MM.1S (cell line): ENCODE data around the gene COL4A3.

Experiments used
- DNase-seq: peaks from one replicate; pipeline ENCODE4 v3.0.0-alpha.2; 2015
- H2AFZ ChIP-seq: fragments of 300-600 bp; sonication (generic); 2 replicates; pipeline ENCODE4 v1.6.0; 2016; ENCODE audit warnings: antibody characterized with exemption, low read length
- H3F3A ChIP-seq: fragments of 300-600 bp; sonication (generic); 2 replicates; pipeline ENCODE4 v1.6.1; 2016; ENCODE audit warnings: mild to moderate bottlenecking, antibody characterized with exemption, low read length, moderate library complexity, mixed read lengths; ENCODE audit not compliant: insufficient read depth
- H3K27ac ChIP-seq: fragments of 300-600 bp; sonication (generic); 2 replicates; pipeline ENCODE4 v1.5.1; 2016; ENCODE audit warnings: mild to moderate bottlenecking, low read length
- H3K27me3 ChIP-seq: fragments of 300-600 bp; sonication (generic); replicated peaks from 2 replicates; pipeline ENCODE4 v1.6.0; 2016; ENCODE audit warnings: low read length; ENCODE audit not compliant: insufficient read depth
- H3K36me3 ChIP-seq: fragments of 300-600 bp; sonication (generic); replicated peaks from 2 replicates; pipeline ENCODE4 v1.6.1; 2016; ENCODE audit warnings: mild to moderate bottlenecking, low read length, mixed read lengths; ENCODE audit not compliant: insufficient read depth
- H3K4me1 ChIP-seq: fragments of 300-600 bp; sonication (generic); 2 replicates; pipeline ENCODE4 v1.6.1; 2016; ENCODE audit warnings: low read length, mixed read lengths
- H3K4me2 ChIP-seq: fragments of 300-600 bp; sonication (generic); 2 replicates; pipeline ENCODE4 v1.6.0; 2016; ENCODE audit warnings: low read depth, low read length
- H3K4me3 ChIP-seq: fragments of 300-600 bp; sonication (generic); 2 replicates; pipeline ENCODE4 v1.5.1; 2016; ENCODE audit warnings: low read length, mixed read lengths
- H3K79me2 ChIP-seq: fragments of 300-600 bp; sonication (generic); 2 replicates; pipeline ENCODE4 v1.6.1; 2016; ENCODE audit warnings: mixed run types, low read length, mixed read lengths
- H3K9ac ChIP-seq: fragments of 300-600 bp; sonication (generic); 2 replicates; pipeline ENCODE4 v1.6.1; 2016; ENCODE audit warnings: low read length, mixed read lengths
- H3K9me2 ChIP-seq: fragments of 300-600 bp; sonication (generic); replicated peaks from 2 replicates; pipeline ENCODE4 v1.6.1; 2016; ENCODE audit warnings: mild to moderate bottlenecking, low read length, mixed read lengths; ENCODE audit not compliant: insufficient read depth
- H3K9me3 ChIP-seq: fragments of 300-600 bp; sonication (generic); replicated peaks from 2 replicates; pipeline ENCODE4 v1.6.1; 2016; ENCODE audit warnings: mild to moderate bottlenecking, low read length, mixed read lengths; ENCODE audit not compliant: insufficient read depth
- H4K20me1 ChIP-seq: fragments of 300-600 bp; sonication (generic); 2 replicates; pipeline ENCODE4 v1.6.1; 2016; ENCODE audit warnings: mild to moderate bottlenecking, low read length, moderate library complexity, mixed read lengths; ENCODE audit not compliant: insufficient read depth
- EZH2 ChIP-seq: fragments of 300-600 bp; sonication (generic); optimal IDR thresholded peaks from 2 replicates; pipeline ENCODE3; 2017; ENCODE audit warnings: low read depth, mild to moderate bottlenecking, antibody characterized with exemption, low read length, mixed read lengths
- EZH2phosphoT487 ChIP-seq: fragments of 300-600 bp; sonication (generic); IDR thresholded peaks from 2 replicates; pipeline ENCODE4 v1.6.1; 2018; ENCODE audit warnings: antibody characterized with exemption, low read length
- TF ChIP-seq, protein P1 (sequence below): fragments of 300-600 bp; sonication (generic); IDR thresholded peaks from 2 replicates; pipeline ENCODE4 v1.5.1; 2016; ENCODE audit warnings: antibody characterized with exemption, low read length, mixed read lengths

The COL4A3 gene

DNA sequence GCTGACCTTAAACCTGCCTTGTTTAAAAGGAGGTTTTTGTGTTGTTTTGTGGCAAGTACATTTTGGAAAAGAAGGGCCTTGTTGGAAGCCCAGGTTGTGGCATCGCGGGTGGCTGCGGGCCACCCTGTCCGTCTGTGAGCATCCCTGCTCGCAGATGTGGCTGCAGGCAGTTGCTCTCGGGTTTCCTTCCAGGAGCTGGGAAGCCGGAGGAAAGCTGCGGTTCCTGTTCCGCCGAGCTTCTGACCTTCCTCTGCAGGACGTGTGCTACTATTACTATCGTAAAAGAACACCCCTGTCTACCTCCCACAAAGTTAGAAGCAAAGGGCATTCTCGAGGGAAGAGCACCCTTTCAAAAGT, 161.4 kb downstream of the COL4A3 start:
- no peaks in the 10 kb centered on the region for H4K20me1 ChIP-seq
- peak overlapping the region; percentile 88 for H3K4me3 ChIP-seq
- peak overlapping the region; percentile 62 for H2AFZ ChIP-seq
- H3K4me2 ChIP-seq: peak overlapping the region; percentile 87
- H3K9me3 ChIP-seq: no peaks in the 10 kb centered on the region
- peaks cover 59% of the 10 kb centered on the region for H3K79me2 ChIP-seq
- H3K36me3 ChIP-seq: no peaks in the 10 kb centered on the region; the same call in 1 of the 2 replicates
- peaks cover 16% of the 10 kb centered on the region for H3F3A ChIP-seq
- peak overlapping the region; percentile 82; the same call in 1 of the 2 replicates for H3K27ac ChIP-seq
- peak overlapping the region; percentile 97 for H3K9ac ChIP-seq
- no peaks in the 10 kb centered on the region for H3K27me3 ChIP-seq
- DNase-seq: peak; percentile 29
- peaks cover 5% of the 10 kb centered on the region; the same call in 1 of the 2 replicates for H3K4me1 ChIP-seq
- no peaks in the 10 kb centered on the region for H3K9me2 ChIP-seq
- TF ChIP-seq EZH2phosphoT487: no peak
- TF ChIP-seq, protein P1, sequence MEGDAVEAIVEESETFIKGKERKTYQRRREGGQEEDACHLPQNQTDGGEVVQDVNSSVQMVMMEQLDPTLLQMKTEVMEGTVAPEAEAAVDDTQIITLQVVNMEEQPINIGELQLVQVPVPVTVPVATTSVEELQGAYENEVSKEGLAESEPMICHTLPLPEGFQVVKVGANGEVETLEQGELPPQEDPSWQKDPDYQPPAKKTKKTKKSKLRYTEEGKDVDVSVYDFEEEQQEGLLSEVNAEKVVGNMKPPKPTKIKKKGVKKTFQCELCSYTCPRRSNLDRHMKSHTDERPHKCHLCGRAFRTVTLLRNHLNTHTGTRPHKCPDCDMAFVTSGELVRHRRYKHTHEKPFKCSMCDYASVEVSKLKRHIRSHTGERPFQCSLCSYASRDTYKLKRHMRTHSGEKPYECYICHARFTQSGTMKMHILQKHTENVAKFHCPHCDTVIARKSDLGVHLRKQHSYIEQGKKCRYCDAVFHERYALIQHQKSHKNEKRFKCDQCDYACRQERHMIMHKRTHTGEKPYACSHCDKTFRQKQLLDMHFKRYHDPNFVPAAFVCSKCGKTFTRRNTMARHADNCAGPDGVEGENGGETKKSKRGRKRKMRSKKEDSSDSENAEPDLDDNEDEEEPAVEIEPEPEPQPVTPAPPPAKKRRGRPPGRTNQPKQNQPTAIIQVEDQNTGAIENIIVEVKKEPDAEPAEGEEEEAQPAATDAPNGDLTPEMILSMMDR: no peak
- no peak for TF ChIP-seq EZH2

DNA sequence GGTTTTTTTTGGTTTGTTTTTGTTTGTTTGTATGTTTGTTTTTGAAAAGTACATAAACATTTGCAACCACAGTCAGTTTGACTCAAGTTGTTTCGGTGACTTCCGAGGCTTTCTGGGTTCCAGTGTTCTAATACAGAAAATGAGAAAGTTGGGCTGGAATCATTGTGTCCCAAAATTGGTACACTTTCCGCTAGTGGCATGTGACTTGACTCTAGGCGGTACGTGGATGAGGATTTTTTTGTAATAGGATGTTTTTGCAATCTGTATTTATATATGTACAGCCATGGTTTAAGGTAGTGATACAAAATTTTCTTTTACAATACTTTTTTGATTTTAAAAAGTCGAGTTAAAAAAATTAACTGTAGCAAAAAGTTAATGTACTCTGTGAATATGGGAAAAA, 162.4 kb downstream of the COL4A3 start:
- Histone ChIP-seq H4K20me1 (no peaks in the 10 kb centered on the region), H3K9me2 (no peaks in the 10 kb centered on the region), H3K36me3 (no peaks in the 10 kb centered on the region; the same call in 1 of the 2 replicates), H2AFZ (no peak overlapping the region), H3K4me2 (peak overlapping the region; percentile 87), H3K9ac (no peak overlapping the region; the same call in 1 of the 2 replicates), H3K27me3 (no peaks in the 10 kb centered on the region), H3F3A (peaks cover 16% of the 10 kb centered on the region), H3K4me3 (peak overlapping the region; percentile 88), H3K9me3 (no peaks in the 10 kb centered on the region), H3K27ac (peak overlapping the region; percentile 82; the same call in 1 of the 2 replicates), H3K79me2 (peaks cover 67% of the 10 kb centered on the region), H3K4me1 (peaks cover 5% of the 10 kb centered on the region; the same call in 1 of the 2 replicates)
- DNase-seq: peak; percentile 18
- TF ChIP-seq, protein P1: no peak
- TF ChIP-seq EZH2: no peak
- TF ChIP-seq EZH2phosphoT487: no peak

DNA sequence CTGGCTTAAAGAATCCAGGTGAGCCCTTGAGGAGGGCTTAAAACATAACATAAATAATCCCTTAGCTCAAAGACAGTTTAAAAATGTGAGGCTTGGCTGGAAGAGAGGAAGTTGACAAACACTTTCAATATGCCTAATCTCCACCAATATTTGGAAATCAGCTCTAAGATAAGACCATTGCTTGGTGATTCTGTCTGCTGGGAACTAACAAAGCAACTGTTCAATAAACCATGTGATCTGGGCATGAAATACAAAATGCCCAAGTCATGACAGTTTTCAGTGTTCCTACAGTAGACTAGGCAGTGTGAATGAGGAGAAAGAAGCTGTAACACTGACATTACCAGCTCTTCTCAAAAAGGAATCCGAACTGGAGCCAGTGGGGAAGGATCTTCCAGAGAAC, 171.3 kb downstream of the COL4A3 start:
- no peak overlapping the region for H3K4me2 ChIP-seq
- no peaks in the 10 kb centered on the region for H3K4me1 ChIP-seq
- H4K20me1 ChIP-seq: no peaks in the 10 kb centered on the region
- peaks cover 10% of the 10 kb centered on the region for H3K36me3 ChIP-seq
- no peak overlapping the region for H2AFZ ChIP-seq
- H3K9ac ChIP-seq: no peak overlapping the region
- H3K9me3 ChIP-seq: no peaks in the 10 kb centered on the region
- H3K27me3 ChIP-seq: no peaks in the 10 kb centered on the region
- no peaks in the 10 kb centered on the region for H3F3A ChIP-seq
- TF ChIP-seq EZH2phosphoT487 (no peak), EZH2 (no peak)
- TF ChIP-seq, protein P1: no peak
- no peaks in the 10 kb centered on the region for H3K9me2 ChIP-seq
- peaks cover 9% of the 10 kb centered on the region for H3K79me2 ChIP-seq
- no peak for DNase-seq
- no peak overlapping the region for H3K4me3 ChIP-seq
- no peak overlapping the region for H3K27ac ChIP-seq
